MCF 10A (cell line): Measurements from ENCODE around the gene NUDCD3. TPM values are rescaled to one million over a fixed set of nuclear protein-coding genes. Genes with fewer than 3 reads are reported as not detected.

Experiments used
- BruUV-seq: library from RNA; stranded (reverse); fragments of 400-500 nt; replicated peaks from 2 replicates; lab custom pipeline; 2021; lab: Mats Ljungman, UMichigan
- CTCF ChIA-PET: fragments of 300-600 bp; sonication (Branson Sonifier 250); formaldehyde crosslinking; extraction: SDS; loops from one replicate; lab custom pipeline; 2021; ENCODE audit warnings: antibody characterized with exemption, inconsistent platforms; lab: Yijun Ruan, JAX
- POLR2A ChIA-PET: fragments of 300-600, 350-650 bp; sonication (Branson Sonifier 250); formaldehyde crosslinking; extraction: SDS; loops from one replicate; lab custom pipeline; 2020; ENCODE audit warnings: antibody characterized with exemption, inconsistent platforms; lab: Yijun Ruan, JAX
- DNase-seq: peaks from one replicate; pipeline ENCODE4 v3.0.0-alpha.2; 2018; ENCODE audit not compliant: unreplicated experiment
- H3K27ac Mint-ChIP-seq: one replicate; pipeline ENCODE4 v1.8.0; 2022; ENCODE audit warnings: mild to moderate bottlenecking, low read depth, mixed read lengths; ENCODE audit not compliant: unreplicated experiment
- H3K27me3 Mint-ChIP-seq: one replicate; pipeline ENCODE4 v1.8.0; 2022; ENCODE audit warnings: mixed read lengths; ENCODE audit not compliant: insufficient read depth, unreplicated experiment
- H3K36me3 Mint-ChIP-seq: one replicate; pipeline ENCODE4 v1.8.0; 2022; ENCODE audit warnings: mild to moderate bottlenecking, moderate library complexity, mixed read lengths; ENCODE audit not compliant: insufficient read depth, unreplicated experiment
- H3K4me1 Mint-ChIP-seq: one replicate; pipeline ENCODE4 v1.8.0; 2022; ENCODE audit warnings: mixed read lengths; ENCODE audit not compliant: insufficient read depth, unreplicated experiment
- H3K4me3 Mint-ChIP-seq: one replicate; pipeline ENCODE4 v1.8.0; 2022; ENCODE audit warnings: mild to moderate bottlenecking, moderate library complexity, mixed read lengths; ENCODE audit not compliant: unreplicated experiment
- H3K9me3 Mint-ChIP-seq: one replicate; pipeline ENCODE4 v1.8.0; 2022; ENCODE audit warnings: mixed read lengths; ENCODE audit not compliant: unreplicated experiment
- CTCF ChIP-seq: fragments of 200-600 bp; IDR thresholded peaks from one replicate; pipeline ENCODE4 v1.8.0; 2022; ENCODE audit warnings: antibody characterized with exemption, mild to moderate bottlenecking; ENCODE audit not compliant: unreplicated experiment
- intact Hi-C: fragments of 100-400 bp; cut with micrococcal nuclease; formaldehyde crosslinking; loops from 2 replicates; pipeline ENCODE4 v1.14.1; 2022
- total RNA-seq: library from RNA; stranded (reverse); gene quantifications from 2 replicates; pipeline ENCODE4 v1.2.3, GENCODE V29; 2022

The NUDCD3 gene
- total RNA-seq, 1 experiment from 2014 or later = 85.5 TPM

- no peak for TF ChIP-seq CTCF
- BruUV-seq = no TSS peak
- intact Hi-C loops = no loop called here
- ChIA-PET CTCF (no interaction called here), POLR2A (interaction anchor here (0.7 kb wide), 1 partner anchor 11 kb away, joined by 3 read pairs; no protein-coding TSS in a partner anchor)
- Mint-ChIP-seq H3K36me3 (peaks cover 61% of the 10 kb centered on the region), H3K27me3 (no peaks in the 10 kb centered on the region), H3K9me3 (no peaks in the 10 kb centered on the region), H3K4me1 (no peaks in the 10 kb centered on the region), H3K4me3 (no peak overlapping the region), H3K27ac (no peak overlapping the region)
- no peak for DNase-seq
Observed at GRCh38 chr7:44390701-44391100, 99.8 kb downstream of the NUDCD3 start.

GRCh38 chr7:44388089-44388970 lies 102.1 kb downstream of the NUDCD3 start:
- TF ChIP-seq CTCF = no peak
- Mint-ChIP-seq H3K4me1 (no peaks in the 10 kb centered on the region), H3K27ac (no peak overlapping the region), H3K4me3 (no peak overlapping the region), H3K9me3 (no peaks in the 10 kb centered on the region), H3K27me3 (no peaks in the 10 kb centered on the region), H3K36me3 (peaks cover 78% of the 10 kb centered on the region)
- CTCF ChIA-PET = interaction anchor here (0.5 to 0.7 kb wide), 2 partner anchors 81 to 92 kb away, joined by 3 read pairs; no protein-coding TSS in a partner anchor
- no peak for DNase-seq
- intact Hi-C loops = no loop called here
- no TSS peak for BruUV-seq
- POLR2A ChIA-PET = no interaction called here

GRCh38 chr7:44387389-44387788 lies 103.1 kb downstream of the NUDCD3 start:
- Mint-ChIP-seq H3K4me3 (no peak overlapping the region), H3K4me1 (no peaks in the 10 kb centered on the region), H3K36me3 (peaks cover 75% of the 10 kb centered on the region), H3K9me3 (no peaks in the 10 kb centered on the region), H3K27me3 (no peaks in the 10 kb centered on the region), H3K27ac (no peak overlapping the region)
- TF ChIP-seq CTCF = no peak
- no peak for DNase-seq
- ChIA-PET CTCF (no interaction called here), POLR2A (no interaction called here)
- no TSS peak for BruUV-seq
- intact Hi-C loops = no loop called here

- ChIA-PET POLR2A (no interaction called here), CTCF (interaction anchor here (0.6 kb wide), 1 partner anchor 72 kb away, joined by 3 read pairs; no protein-coding TSS in a partner anchor)
- H3K4me3 Mint-ChIP-seq = no peak overlapping the region
- H3K27me3 Mint-ChIP-seq = no peaks in the 10 kb centered on the region
- TF ChIP-seq CTCF = no peak
- no peaks in the 10 kb centered on the region for H3K4me1 Mint-ChIP-seq
- intact Hi-C loops = no loop called here
- BruUV-seq = no TSS peak
- H3K36me3 Mint-ChIP-seq = peaks cover 69% of the 10 kb centered on the region
- H3K27ac Mint-ChIP-seq = no peak overlapping the region
- no peak for DNase-seq
- H3K9me3 Mint-ChIP-seq = no peaks in the 10 kb centered on the region
Observed at GRCh38 chr7:44386139-44386913, 104.1 kb downstream of the NUDCD3 start.
